GM21576 (cell line): ENCODE measurements around the gene PTPN14.

Source experiments
- ATAC-seq: cut with Tn5 transposase; IDR thresholded peaks from one replicate; pipeline ENCODE4 v1.9.1; 2021; ENCODE audit warnings: mild to moderate bottlenecking, moderate library complexity; ENCODE audit not compliant: unreplicated experiment

The PTPN14 gene

GRCh38 chr1:214379236-214379970, 172.0 kb downstream of the PTPN14 start:
- no peak for ATAC-seq

- no peak for ATAC-seq
Observed at GRCh38 chr1:214378492-214378891, 172.9 kb downstream of the PTPN14 start.

GRCh38 chr1:214377886-214378285, 173.5 kb downstream of the PTPN14 start:
- no peak for ATAC-seq

GRCh38 chr1:214377485-214377884, 173.9 kb downstream of the PTPN14 start:
- no peak for ATAC-seq

- no peak for ATAC-seq
Observed at GRCh38 chr1:214372092-214372491, 179.3 kb downstream of the PTPN14 start.

- no peak for ATAC-seq
Observed at GRCh38 chr1:214370615-214371014, 180.8 kb downstream of the PTPN14 start.

GRCh38 chr1:214369364-214369763, 182.0 kb downstream of the PTPN14 start:
- no peak for ATAC-seq

- no peak for ATAC-seq
Observed at GRCh38 chr1:214367841-214368240, 183.6 kb downstream of the PTPN14 start.

- no peak for ATAC-seq
Observed at GRCh38 chr1:214364786-214365295, 186.6 kb downstream of the PTPN14 start.

GRCh38 chr1:214364386-214364785, 187.0 kb downstream of the PTPN14 start:
- no peak for ATAC-seq

GRCh38 chr1:214363386-214363785, 188.0 kb downstream of the PTPN14 start:
- ATAC-seq: no peak

- no peak for ATAC-seq
Observed at GRCh38 chr1:214362188-214362882, 189.1 kb downstream of the PTPN14 start.

- ATAC-seq: no peak
Observed at GRCh38 chr1:214361636-214362035, 189.8 kb downstream of the PTPN14 start.

- no peak for ATAC-seq
Observed at GRCh38 chr1:214360525-214361164, 190.8 kb downstream of the PTPN14 start.

GRCh38 chr1:214360116-214360515, 191.3 kb downstream of the PTPN14 start:
- no peak for ATAC-seq

- no peak for ATAC-seq
Observed at GRCh38 chr1:214354440-214355148, 196.8 kb downstream of the PTPN14 start.

GRCh38 chr1:214352838-214353237, 198.6 kb downstream of the PTPN14 start:
- ATAC-seq: no peak

- ATAC-seq: no peak
Observed at GRCh38 chr1:214351551-214352277, 199.7 kb downstream of the PTPN14 start.

GRCh38 chr1:214349781-214350180, 201.6 kb downstream of the PTPN14 start:
- ATAC-seq: no peak

- ATAC-seq: no peak
Observed at GRCh38 chr1:214349008-214349407, 202.4 kb downstream of the PTPN14 start.
